HL-60 (cell line): ENCODE data around the gene UBN1.

Experiments
- POLR2AphosphoS5 ChIP-seq: IDR thresholded peaks from 2 replicates; pipeline ENCODE4 v1.6.1; 2012; ENCODE audit warnings: low read depth
- TF ChIP-seq, protein P1 (sequence below): IDR thresholded peaks from one replicate; pipeline ENCODE4 v1.5.1; 2011; ENCODE audit warnings: low read length, control low read depth, inconsistent platforms; ENCODE audit not compliant: insufficient read depth
- TF ChIP-seq, protein P2 (sequence below): IDR thresholded peaks from 2 replicates; pipeline ENCODE4 v1.6.1; 2012; ENCODE audit warnings: low read depth; ENCODE audit not compliant: insufficient replicate concordance

DNA sequence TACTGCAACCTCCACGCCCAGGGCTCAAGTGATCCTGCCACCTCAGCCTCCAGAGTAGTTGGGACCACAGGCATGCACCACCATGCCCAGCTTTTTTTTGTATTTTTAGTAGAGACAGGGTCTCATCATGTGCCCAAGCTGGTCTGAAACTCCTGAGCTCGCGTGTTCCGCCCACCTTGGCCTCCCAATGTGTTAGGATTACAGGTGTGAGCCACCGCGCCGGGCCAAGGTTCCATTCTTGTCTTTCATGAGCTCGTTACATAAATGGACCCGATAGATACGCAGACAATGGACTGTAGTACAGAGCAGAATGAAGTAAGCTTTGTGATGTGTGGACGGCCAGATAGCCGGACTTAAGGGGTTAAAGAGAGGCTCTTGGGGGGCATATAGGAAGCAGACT lies 19.3 kb downstream of the UBN1 start:
- no peak for TF ChIP-seq POLR2AphosphoS5
- TF ChIP-seq, protein P1, sequence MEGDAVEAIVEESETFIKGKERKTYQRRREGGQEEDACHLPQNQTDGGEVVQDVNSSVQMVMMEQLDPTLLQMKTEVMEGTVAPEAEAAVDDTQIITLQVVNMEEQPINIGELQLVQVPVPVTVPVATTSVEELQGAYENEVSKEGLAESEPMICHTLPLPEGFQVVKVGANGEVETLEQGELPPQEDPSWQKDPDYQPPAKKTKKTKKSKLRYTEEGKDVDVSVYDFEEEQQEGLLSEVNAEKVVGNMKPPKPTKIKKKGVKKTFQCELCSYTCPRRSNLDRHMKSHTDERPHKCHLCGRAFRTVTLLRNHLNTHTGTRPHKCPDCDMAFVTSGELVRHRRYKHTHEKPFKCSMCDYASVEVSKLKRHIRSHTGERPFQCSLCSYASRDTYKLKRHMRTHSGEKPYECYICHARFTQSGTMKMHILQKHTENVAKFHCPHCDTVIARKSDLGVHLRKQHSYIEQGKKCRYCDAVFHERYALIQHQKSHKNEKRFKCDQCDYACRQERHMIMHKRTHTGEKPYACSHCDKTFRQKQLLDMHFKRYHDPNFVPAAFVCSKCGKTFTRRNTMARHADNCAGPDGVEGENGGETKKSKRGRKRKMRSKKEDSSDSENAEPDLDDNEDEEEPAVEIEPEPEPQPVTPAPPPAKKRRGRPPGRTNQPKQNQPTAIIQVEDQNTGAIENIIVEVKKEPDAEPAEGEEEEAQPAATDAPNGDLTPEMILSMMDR = no peak
- TF ChIP-seq, protein P2, sequence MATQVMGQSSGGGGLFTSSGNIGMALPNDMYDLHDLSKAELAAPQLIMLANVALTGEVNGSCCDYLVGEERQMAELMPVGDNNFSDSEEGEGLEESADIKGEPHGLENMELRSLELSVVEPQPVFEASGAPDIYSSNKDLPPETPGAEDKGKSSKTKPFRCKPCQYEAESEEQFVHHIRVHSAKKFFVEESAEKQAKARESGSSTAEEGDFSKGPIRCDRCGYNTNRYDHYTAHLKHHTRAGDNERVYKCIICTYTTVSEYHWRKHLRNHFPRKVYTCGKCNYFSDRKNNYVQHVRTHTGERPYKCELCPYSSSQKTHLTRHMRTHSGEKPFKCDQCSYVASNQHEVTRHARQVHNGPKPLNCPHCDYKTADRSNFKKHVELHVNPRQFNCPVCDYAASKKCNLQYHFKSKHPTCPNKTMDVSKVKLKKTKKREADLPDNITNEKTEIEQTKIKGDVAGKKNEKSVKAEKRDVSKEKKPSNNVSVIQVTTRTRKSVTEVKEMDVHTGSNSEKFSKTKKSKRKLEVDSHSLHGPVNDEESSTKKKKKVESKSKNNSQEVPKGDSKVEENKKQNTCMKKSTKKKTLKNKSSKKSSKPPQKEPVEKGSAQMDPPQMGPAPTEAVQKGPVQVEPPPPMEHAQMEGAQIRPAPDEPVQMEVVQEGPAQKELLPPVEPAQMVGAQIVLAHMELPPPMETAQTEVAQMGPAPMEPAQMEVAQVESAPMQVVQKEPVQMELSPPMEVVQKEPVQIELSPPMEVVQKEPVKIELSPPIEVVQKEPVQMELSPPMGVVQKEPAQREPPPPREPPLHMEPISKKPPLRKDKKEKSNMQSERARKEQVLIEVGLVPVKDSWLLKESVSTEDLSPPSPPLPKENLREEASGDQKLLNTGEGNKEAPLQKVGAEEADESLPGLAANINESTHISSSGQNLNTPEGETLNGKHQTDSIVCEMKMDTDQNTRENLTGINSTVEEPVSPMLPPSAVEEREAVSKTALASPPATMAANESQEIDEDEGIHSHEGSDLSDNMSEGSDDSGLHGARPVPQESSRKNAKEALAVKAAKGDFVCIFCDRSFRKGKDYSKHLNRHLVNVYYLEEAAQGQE = no peak
